Measurements from ENCODE around the gene RPL11. TPM values are rescaled to one million over a fixed set of nuclear protein-coding genes. Genes with fewer than 3 reads are reported as not detected.
A peak's percentile ranks its signal among the peaks of the same experiment; 100 is the strongest.
"Not testable (repeated sequence)": the region's sequence is repeated elsewhere in the genome, so short reads cannot be mapped to it uniquely, and the experiment has no call there.

Gene RPL11
- total RNA-seq, 1 donor from 2014 or later: 895 TPM

- DNase-seq (no peak), ATAC-seq (no peak)
- intact Hi-C loops (cut with DNase I): no loop called here
- H3K4me1 ChIP-seq: peaks cover 26% of the 10 kb centered on the region
- H3K9me3 ChIP-seq: no peaks in the 10 kb centered on the region
- no peak overlapping the region for H3K4me3 ChIP-seq
- no peaks in the 10 kb centered on the region for H3K27me3 ChIP-seq
- no peaks in the 10 kb centered on the region for H3K36me3 ChIP-seq
- H3K27ac ChIP-seq: peak overlapping the region; percentile 76
- TF ChIP-seq, protein P1, sequence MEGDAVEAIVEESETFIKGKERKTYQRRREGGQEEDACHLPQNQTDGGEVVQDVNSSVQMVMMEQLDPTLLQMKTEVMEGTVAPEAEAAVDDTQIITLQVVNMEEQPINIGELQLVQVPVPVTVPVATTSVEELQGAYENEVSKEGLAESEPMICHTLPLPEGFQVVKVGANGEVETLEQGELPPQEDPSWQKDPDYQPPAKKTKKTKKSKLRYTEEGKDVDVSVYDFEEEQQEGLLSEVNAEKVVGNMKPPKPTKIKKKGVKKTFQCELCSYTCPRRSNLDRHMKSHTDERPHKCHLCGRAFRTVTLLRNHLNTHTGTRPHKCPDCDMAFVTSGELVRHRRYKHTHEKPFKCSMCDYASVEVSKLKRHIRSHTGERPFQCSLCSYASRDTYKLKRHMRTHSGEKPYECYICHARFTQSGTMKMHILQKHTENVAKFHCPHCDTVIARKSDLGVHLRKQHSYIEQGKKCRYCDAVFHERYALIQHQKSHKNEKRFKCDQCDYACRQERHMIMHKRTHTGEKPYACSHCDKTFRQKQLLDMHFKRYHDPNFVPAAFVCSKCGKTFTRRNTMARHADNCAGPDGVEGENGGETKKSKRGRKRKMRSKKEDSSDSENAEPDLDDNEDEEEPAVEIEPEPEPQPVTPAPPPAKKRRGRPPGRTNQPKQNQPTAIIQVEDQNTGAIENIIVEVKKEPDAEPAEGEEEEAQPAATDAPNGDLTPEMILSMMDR (IDR thresholded peaks at IDR 0.05): no peak
Measured at GRCh38 chr1:23726686-23727085, 35.1 kb downstream of the RPL11 start.

DNA sequence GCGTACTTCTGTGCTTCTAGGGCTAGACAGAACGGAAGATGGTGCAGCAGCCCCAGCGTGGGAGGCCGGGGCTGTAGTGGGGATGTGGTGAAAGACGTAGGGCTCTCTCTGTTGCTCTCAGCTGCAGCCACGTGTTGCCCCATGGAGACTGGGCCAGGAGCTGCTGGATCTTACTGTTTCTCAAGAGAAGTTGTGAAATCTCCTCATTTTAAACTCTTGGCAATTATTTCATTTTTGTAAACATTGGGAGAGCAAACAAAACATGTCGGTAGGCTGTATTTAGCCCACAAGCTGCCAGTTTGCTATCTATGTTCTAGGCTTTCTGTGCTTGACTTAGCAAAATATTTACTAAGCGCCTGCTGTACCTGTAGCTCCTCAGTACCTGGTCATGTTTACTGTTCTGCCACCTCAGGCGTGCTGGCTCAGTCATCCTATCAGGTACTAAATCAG lies 35.8 kb downstream of the RPL11 start:
- ATAC-seq: peak; percentile 98
- peak overlapping the region; percentile 76 for H3K27ac ChIP-seq

DNA sequence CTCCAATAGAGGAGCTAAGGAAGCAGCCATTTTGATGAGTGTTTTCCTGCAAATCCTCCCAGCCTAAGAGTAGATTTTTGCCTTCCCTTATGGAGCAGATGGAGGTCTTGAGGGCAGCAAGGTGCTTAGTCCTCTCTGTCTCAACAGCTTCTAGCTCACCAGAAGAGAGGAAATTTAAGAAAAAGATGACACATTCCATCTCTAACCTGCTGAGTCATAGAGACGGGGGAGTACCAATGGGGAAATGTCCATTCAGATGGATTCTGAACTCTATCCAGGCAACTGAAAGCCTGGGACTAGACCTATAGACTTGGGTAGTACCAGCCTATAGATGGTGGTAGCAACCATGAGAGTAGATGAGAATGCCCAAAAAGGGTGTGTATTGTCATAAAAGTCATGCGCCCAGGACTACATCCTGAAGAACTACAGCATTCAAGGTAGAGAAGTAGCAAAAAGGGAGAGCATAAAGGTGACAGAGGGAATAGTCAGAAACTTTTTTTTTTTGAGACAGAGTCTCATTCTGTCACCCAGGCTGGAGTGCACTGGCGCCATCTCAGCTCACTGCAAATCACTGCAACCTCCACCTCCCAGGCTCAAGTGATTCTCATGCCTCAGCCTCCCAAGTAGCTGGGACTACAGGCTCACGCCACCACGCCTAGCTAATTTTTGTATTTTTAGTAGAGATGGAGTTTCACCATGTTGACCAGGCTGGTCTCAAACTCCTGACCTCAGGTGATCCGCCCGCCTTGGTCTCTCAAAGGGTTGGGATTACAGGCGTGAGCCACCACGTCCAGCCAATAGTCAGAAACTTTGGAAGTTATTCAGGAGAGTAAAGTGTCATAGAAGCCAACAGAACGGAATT lies 41.0 kb downstream of the RPL11 start:
- peaks cover 13% of the 10 kb centered on the region for H3K4me1 ChIP-seq
- H3K27me3 ChIP-seq: no peaks in the 10 kb centered on the region
- H3K36me3 ChIP-seq: no peaks in the 10 kb centered on the region
- H3K9me3 ChIP-seq: no peaks in the 10 kb centered on the region
- intact Hi-C loops (cut with DNase I): no loop called here
- ATAC-seq (no peak), DNase-seq (peak; percentile 17)
- TF ChIP-seq, protein P1 (IDR thresholded peaks at IDR 0.05): no peak
- H3K27ac ChIP-seq: no peak overlapping the region
- H3K4me3 ChIP-seq: no peak overlapping the region

More for the DNA sequence above, 35.8 kb downstream of the RPL11 start:
- Histone ChIP-seq H3K4me3 (no peak overlapping the region), H3K27me3 (no peaks in the 10 kb centered on the region), H3K9me3 (no peaks in the 10 kb centered on the region), H3K4me1 (peaks cover 26% of the 10 kb centered on the region), H3K36me3 (no peaks in the 10 kb centered on the region)
- DNase-seq: peak; percentile 93
- intact Hi-C loops (cut with DNase I): no loop called here
- TF ChIP-seq, protein P1 (IDR thresholded peaks at IDR 0.05): no peak

DNA sequence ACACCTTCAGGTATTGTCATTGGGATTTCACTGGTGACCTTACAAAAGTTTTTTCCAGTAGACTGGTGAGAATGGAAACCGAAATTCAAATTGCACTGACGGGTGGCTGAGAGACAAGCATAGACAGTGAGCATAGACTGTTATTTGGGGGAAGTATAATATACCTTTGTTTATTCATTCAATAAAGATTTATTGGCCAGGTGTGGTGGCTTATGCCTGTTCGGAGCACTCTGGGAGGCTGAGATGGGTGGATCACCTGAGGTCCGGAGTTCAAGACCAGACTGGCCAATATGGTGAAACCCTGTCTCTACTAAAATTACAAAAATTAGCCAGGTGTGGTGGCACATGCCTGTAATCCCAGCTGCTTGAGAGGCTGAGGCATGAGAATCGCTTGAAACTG lies 41.7 kb downstream of the RPL11 start:
- H3K4me1 ChIP-seq; H3K36me3 ChIP-seq; ATAC-seq; H3K4me3 ChIP-seq; H3K27me3 ChIP-seq; DNase-seq; intact Hi-C loops (cut with DNase I); H3K27ac ChIP-seq; H3K9me3 ChIP-seq: not testable (repeated sequence)

DNA sequence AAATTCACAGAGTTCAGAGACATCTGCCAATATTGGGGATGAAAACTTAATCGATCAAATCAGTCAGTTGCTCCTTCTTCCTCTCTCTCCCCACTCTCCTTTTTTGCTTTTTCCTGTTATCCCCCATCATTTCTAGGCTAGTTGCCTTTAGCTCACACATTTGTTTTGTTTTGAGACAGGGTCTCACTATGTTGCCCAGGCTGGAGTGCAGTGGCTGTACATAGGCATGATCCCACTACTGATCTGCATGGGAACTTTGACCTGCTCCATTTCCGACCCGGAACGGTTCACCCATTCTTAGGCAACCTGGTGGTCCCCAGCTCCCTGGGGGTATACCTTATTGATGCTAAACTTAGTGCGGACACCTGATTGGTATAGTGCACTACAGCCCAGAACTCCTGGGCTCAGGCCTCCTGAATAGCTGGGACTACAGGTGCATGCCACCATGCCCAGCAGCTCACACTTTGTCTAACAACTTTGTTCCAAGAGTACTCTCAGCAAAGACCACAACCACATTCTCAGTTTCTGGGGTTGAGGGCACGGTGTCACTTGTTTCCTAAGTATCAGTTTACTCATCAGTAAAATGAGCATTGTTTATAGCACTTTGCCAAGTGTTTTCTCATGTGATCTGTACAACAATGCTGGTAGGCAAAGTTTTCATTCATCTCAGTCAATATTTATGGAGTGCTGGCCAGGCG lies 45.0 kb downstream of the RPL11 start:
- no peak for DNase-seq
- intact Hi-C loops (cut with DNase I): no loop called here

More for the DNA sequence above, 45.0 kb downstream of the RPL11 start:
- Histone ChIP-seq H3K9me3 (no peaks in the 10 kb centered on the region), H3K4me1 (no peaks in the 10 kb centered on the region), H3K4me3 (no peak overlapping the region), H3K27me3 (no peaks in the 10 kb centered on the region), H3K27ac (no peak overlapping the region), H3K36me3 (no peaks in the 10 kb centered on the region)
- no peak for ATAC-seq
- TF ChIP-seq, protein P1 (IDR thresholded peaks at IDR 0.05): no peak
